GM10847 (cell line): ENCODE data around the gene OR1J4.

Source experiments
- POLR2A ChIP-seq: IDR thresholded peaks from 2 replicates; pipeline ENCODE4 v1.6.1; 2011; ENCODE audit not compliant: insufficient read length; ENCODE audit errors: extremely low read depth

The OR1J4 gene

DNA sequence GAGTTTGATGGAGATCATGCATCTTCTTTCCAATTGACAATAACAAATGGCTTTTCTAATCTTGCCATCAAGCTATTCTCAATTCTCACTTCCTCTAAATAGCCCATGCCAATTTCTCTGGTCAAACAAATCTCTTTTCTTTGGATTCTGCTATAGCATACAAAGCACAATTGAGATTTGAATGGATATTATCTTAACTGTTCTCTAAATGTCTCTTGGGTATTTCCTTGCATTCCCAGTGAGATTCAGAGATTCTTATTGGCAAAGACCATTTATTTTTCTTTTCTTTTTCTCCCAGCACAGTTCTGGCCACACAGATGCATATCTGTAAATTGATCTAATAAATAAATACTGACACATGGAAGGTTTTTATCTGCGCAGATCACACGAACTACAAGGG, 33.9 kb downstream of the OR1J4 start, which contains the start of gene OR1N2:
OR1N2 (plus strand) TSS at position 301 of the 400 bp plus-strand sequence. CDS start 100 bp downstream, outside the sequence.
- TF ChIP-seq POLR2A, result no peak

GRCh38 chr9:122561446-122561845, 42.5 kb downstream of the OR1J4 start:
- TF ChIP-seq POLR2A, result no peak

DNA sequence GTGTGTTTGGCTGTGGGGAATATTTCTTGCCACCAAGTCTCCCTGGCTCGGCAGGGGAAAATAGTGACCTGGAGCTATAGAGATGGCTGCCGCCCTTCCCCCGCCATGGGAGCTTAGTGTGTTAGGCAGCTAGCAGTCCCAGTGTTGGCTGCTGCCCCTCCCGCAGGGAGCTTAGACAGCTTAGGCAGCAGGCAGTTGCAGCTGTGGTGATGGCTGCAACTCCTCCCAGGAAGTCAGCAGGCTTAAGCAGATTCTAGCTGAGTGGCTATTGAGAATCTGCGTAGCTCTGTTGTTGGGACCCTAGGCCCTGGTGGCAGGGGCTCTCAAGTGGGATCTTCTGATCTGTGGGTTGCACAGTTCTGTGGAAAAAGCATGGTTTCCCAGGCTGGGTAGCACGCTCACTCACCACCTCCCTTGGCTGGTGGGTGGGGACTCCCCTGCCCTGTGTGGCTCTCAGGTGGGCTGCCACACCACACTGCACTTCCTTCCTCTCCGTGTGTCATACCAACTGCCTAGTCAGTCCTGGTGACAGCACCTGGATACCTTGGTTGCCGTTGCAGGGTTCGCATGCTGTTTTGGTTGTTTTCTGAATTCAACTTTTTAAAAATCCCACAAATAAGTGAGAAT, 43.3 kb downstream of the OR1J4 start:
- no peak for TF ChIP-seq POLR2A

- TF ChIP-seq POLR2A, result no peak
Observed at GRCh38 chr9:122567901-122568300, 49.0 kb downstream of the OR1J4 start.
